Measurements from ENCODE around the gene EXTL2.

Gene EXTL2

DNA sequence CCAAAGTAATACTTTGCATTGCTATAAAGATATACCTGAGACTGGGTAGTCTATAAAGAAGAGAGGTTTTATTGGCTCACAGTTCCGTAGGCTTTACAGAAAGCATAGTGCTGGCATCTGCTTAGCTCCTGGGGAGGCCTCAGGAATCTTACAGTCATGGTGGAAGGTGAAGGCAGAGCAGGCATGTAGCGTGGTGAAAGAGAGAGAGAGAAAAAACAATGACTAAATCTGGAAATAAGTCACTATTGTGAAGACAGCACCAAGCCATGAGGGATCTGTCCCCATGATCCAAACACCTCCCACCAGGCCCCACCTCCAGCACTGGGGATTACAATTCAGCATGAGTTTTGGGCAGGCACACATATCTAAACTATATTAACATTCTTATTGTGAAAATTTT is 31.6 kb upstream of the EXTL2 start:
- Histone ChIP-seq H3K4me3 (replicated peaks; ENCODE audit: insufficient read depth, low read length) (no peak overlapping the region), H3K27ac (replicated peaks) (no peak overlapping the region), H3K27me3 (ENCODE audit: insufficient read depth, poor library complexity, severe bottlenecking) (no peaks in the 10 kb centered on the region)
- TF ChIP-seq, protein P1, sequence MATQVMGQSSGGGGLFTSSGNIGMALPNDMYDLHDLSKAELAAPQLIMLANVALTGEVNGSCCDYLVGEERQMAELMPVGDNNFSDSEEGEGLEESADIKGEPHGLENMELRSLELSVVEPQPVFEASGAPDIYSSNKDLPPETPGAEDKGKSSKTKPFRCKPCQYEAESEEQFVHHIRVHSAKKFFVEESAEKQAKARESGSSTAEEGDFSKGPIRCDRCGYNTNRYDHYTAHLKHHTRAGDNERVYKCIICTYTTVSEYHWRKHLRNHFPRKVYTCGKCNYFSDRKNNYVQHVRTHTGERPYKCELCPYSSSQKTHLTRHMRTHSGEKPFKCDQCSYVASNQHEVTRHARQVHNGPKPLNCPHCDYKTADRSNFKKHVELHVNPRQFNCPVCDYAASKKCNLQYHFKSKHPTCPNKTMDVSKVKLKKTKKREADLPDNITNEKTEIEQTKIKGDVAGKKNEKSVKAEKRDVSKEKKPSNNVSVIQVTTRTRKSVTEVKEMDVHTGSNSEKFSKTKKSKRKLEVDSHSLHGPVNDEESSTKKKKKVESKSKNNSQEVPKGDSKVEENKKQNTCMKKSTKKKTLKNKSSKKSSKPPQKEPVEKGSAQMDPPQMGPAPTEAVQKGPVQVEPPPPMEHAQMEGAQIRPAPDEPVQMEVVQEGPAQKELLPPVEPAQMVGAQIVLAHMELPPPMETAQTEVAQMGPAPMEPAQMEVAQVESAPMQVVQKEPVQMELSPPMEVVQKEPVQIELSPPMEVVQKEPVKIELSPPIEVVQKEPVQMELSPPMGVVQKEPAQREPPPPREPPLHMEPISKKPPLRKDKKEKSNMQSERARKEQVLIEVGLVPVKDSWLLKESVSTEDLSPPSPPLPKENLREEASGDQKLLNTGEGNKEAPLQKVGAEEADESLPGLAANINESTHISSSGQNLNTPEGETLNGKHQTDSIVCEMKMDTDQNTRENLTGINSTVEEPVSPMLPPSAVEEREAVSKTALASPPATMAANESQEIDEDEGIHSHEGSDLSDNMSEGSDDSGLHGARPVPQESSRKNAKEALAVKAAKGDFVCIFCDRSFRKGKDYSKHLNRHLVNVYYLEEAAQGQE (IDR thresholded peaks at IDR 0.05; ENCODE audit: insufficient replicate concordance, low read depth), result no peak
- DNase-seq (ENCODE audit: low read depth in 1 of 2, low spot score in 1 of 2), result no peak

GRCh38 chr1:100924991-100925390 is 30.3 kb upstream of the EXTL2 start:
- DNase-seq (ENCODE audit: low read depth in 1 of 2, low spot score in 1 of 2), result no peak
- no peak overlapping the region for H3K4me3 ChIP-seq (replicated peaks; ENCODE audit: insufficient read depth, low read length)
- no peaks in the 10 kb centered on the region for H3K27me3 ChIP-seq (ENCODE audit: insufficient read depth, poor library complexity, severe bottlenecking)
- H3K27ac ChIP-seq (replicated peaks), result no peak overlapping the region
- TF ChIP-seq POLR2AphosphoS5 (IDR thresholded peaks at IDR 0.05; ENCODE audit: low read depth) (no peak), SPI1 (IDR thresholded peaks at IDR 0.05; ENCODE audit: borderline replicate concordance, low read depth) (no peak), GABPA (IDR thresholded peaks at IDR 0.05; ENCODE audit: low read depth) (no peak)
- TF ChIP-seq, protein P1 (IDR thresholded peaks at IDR 0.05; ENCODE audit: insufficient replicate concordance, low read depth), result no peak
- TF ChIP-seq, protein P2, sequence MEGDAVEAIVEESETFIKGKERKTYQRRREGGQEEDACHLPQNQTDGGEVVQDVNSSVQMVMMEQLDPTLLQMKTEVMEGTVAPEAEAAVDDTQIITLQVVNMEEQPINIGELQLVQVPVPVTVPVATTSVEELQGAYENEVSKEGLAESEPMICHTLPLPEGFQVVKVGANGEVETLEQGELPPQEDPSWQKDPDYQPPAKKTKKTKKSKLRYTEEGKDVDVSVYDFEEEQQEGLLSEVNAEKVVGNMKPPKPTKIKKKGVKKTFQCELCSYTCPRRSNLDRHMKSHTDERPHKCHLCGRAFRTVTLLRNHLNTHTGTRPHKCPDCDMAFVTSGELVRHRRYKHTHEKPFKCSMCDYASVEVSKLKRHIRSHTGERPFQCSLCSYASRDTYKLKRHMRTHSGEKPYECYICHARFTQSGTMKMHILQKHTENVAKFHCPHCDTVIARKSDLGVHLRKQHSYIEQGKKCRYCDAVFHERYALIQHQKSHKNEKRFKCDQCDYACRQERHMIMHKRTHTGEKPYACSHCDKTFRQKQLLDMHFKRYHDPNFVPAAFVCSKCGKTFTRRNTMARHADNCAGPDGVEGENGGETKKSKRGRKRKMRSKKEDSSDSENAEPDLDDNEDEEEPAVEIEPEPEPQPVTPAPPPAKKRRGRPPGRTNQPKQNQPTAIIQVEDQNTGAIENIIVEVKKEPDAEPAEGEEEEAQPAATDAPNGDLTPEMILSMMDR (IDR thresholded peaks at IDR 0.05; ENCODE audit: insufficient read depth, low read length), result no peak

DNA sequence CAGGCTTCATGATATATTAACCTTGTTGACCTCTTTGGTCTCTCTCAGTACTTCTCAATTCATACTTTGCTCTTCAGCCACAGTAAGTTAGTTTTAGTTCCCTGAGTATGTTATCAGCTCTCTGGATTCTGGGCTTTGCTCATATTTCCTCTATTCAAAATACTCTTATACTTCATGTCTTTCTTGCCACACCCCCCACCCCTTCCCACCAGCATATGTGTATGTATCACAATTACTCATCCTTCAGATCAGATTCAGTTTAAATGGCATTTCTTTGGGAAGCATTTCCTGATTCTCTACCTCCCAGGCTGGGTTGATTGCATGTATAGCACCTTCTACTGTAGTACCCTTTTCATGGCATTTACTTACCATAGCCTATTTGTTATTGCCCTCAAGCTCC is 29.6 kb upstream of the EXTL2 start:
- no peaks in the 10 kb centered on the region for H3K27me3 ChIP-seq (ENCODE audit: insufficient read depth, poor library complexity, severe bottlenecking)
- no peak overlapping the region for H3K4me3 ChIP-seq (replicated peaks; ENCODE audit: insufficient read depth, low read length)
- H3K27ac ChIP-seq (replicated peaks), result no peak overlapping the region
- DNase-seq (ENCODE audit: low read depth in 1 of 2, low spot score in 1 of 2), result no peak
- TF ChIP-seq GABPA (IDR thresholded peaks at IDR 0.05; ENCODE audit: low read depth) (no peak), POLR2AphosphoS5 (IDR thresholded peaks at IDR 0.05; ENCODE audit: low read depth) (no peak), SPI1 (IDR thresholded peaks at IDR 0.05; ENCODE audit: borderline replicate concordance, low read depth) (no peak)
- TF ChIP-seq, protein P2 (IDR thresholded peaks at IDR 0.05; ENCODE audit: insufficient read depth, low read length), result no peak
- TF ChIP-seq, protein P1 (IDR thresholded peaks at IDR 0.05; ENCODE audit: insufficient replicate concordance, low read depth), result no peak
